Coronary artery (tissue), 2 donors: ENCODE measurements around the gene MCTP1.
"Not testable (repeated sequence)": the region's sequence is repeated elsewhere in the genome, so short reads cannot be mapped to it uniquely, and the experiment has no call there.

Source experiments
- DNase-seq: peaks from one replicate; pipeline ENCODE4 v3.0.0-alpha.2; 2017; ENCODE audit warnings: low spot score
- H3K27ac ChIP-seq, 2 donors: fragments of 200-600 bp; sonication (generic); one replicate each; pipeline ENCODE4 v1.5.1; 2016 to 2019
- H3K4me3 ChIP-seq: fragments of 200-600 bp; sonication (generic); 2 replicates; pipeline ENCODE4 v1.5.1; 2016; ENCODE audit warnings: mild to moderate bottlenecking, moderate library complexity
- CTCF ChIP-seq: fragments of 200-600 bp; sonication (generic); IDR thresholded peaks from one replicate; pipeline ENCODE4 v1.5.1; 2019; ENCODE audit warnings: antibody characterized with exemption

The MCTP1 gene

GRCh38 chr5:94849821-94850736, 434.8 kb downstream of the MCTP1 start:
- no peak for TF ChIP-seq CTCF
- H3K4me3 ChIP-seq = no peak overlapping the region

GRCh38 chr5:94849324-94849723, 435.6 kb downstream of the MCTP1 start:
- Histone ChIP-seq H3K27ac (no peak overlapping the region), H3K4me3 (no peak overlapping the region)
- no peak for TF ChIP-seq CTCF
- no peak for DNase-seq

More at GRCh38 chr5:94849821-94850736, 434.8 kb downstream of the MCTP1 start:
- no peak for DNase-seq
- H3K27ac ChIP-seq = no peak overlapping the region

GRCh38 chr5:94847726-94848125, 437.2 kb downstream of the MCTP1 start:
- DNase-seq = no peak
- TF ChIP-seq CTCF = no peak
- Histone ChIP-seq H3K27ac (no peak overlapping the region), H3K4me3 (no peak overlapping the region)

GRCh38 chr5:94847019-94847418, 437.9 kb downstream of the MCTP1 start:
- no peak overlapping the region for H3K4me3 ChIP-seq
- DNase-seq = no peak
- TF ChIP-seq CTCF = no peak
- H3K27ac ChIP-seq = no peak overlapping the region

- not testable (repeated sequence) for H3K4me3 ChIP-seq, H3K27ac ChIP-seq, DNase-seq
These were observed 439.2 kb downstream of the MCTP1 start for GRCh38 chr5:94845696-94846095.

GRCh38 chr5:94841598-94842322, 443.1 kb downstream of the MCTP1 start:
- no peak for DNase-seq
- no peak overlapping the region for H3K4me3 ChIP-seq
- TF ChIP-seq CTCF = no peak
- H3K27ac ChIP-seq = no peak overlapping the region

GRCh38 chr5:94833851-94834250, 451.0 kb downstream of the MCTP1 start:
- Histone ChIP-seq H3K27ac (no peak overlapping the region), H3K4me3 (no peak overlapping the region)
- no peak for TF ChIP-seq CTCF
- no peak for DNase-seq
